HepG2 (cell line): ENCODE results near the gene CPLX1. TPM values are rescaled to one million over a fixed set of nuclear protein-coding genes. Genes with fewer than 3 reads are reported as not detected.

Experiments used
- ATAC-seq: fragments of 200-7000 bp; cut with Tn5 transposase; 3 replicates; pipeline ENCODE4 v1.9.1; 2020; ENCODE audit warnings: mild to moderate bottlenecking, moderate library complexity
- BruUV-seq: library from RNA; stranded (reverse); fragments of 400-500 nt; replicated peaks from 2 replicates; lab custom pipeline; 2021; lab: Mats Ljungman, UMichigan
- CTCF ChIA-PET: fragments of 300-600 bp; formaldehyde crosslinking; extraction: SDS; loops from one replicate; lab custom pipeline; 2021; ENCODE audit warnings: low total read pairs, inconsistent platforms, low intra/inter-chr PET ratio; lab: Yijun Ruan, JAX
- POLR2A ChIA-PET: fragments of 350-600 bp; sonication (Branson Sonifier 250); formaldehyde crosslinking; loops from one replicate; lab custom pipeline; 2020; ENCODE audit warnings: antibody characterized with exemption, inconsistent platforms; lab: Yijun Ruan, JAX
- DNase-seq: peaks from one replicate; pipeline ENCODE4 v3.0.0-alpha.2; 2015; ENCODE audit warnings: low spot score
- FAIRE-seq: peaks from 3 replicates; lab custom pipeline; 2011; peaks lifted over from hg19 to GRCh38; lab: Jason Lieb, UNC
- H2AFZ ChIP-seq: one replicate; pipeline ENCODE4 v1.6.1; 2011; ENCODE audit warnings: low read length, inconsistent platforms
- H3K27ac ChIP-seq: fragments of 300-600 bp; 3 replicates; pipeline ENCODE4 v1.8.0; 2011; ENCODE audit warnings: mixed run types, mild to moderate bottlenecking, mixed read lengths, low read length, inconsistent platforms; ENCODE audit not compliant: insufficient read depth; ENCODE audit errors: extremely low read length
- H3K27me3 ChIP-seq, 2 experiments: fragments of 200-600 bp in 1 of 2; 2 replicates in 1 of 2; 3 replicates in 1 of 2; pipeline versions ENCODE4 v1.6.0 to v1.8.0; 2011; ENCODE audit warnings: low read length in 2 of 2, mild to moderate bottlenecking in 2 of 2, moderate library complexity in 2 of 2, inconsistent platforms in 1 of 2; ENCODE audit not compliant: insufficient read depth in 2 of 2, control insufficient read depth in 1 of 2
- H3K36me3 ChIP-seq, 2 experiments: fragments of 200-600 bp in 1 of 2; replicated peaks in 1 of 2; 2 replicates in 1 of 2; 3 replicates in 1 of 2; pipeline versions ENCODE4 v1.5.1 to v1.8.0; 2011; ENCODE audit warnings: low read length in 2 of 2, inconsistent platforms in 1 of 2; ENCODE audit not compliant: insufficient read depth in 2 of 2, control insufficient read depth in 1 of 2
- H3K4me1 ChIP-seq: 2 replicates; pipeline ENCODE4 v1.5.1; 2012; ENCODE audit warnings: low read length, inconsistent platforms; ENCODE audit not compliant: insufficient read depth
- H3K4me2 ChIP-seq: 2 replicates; pipeline ENCODE4 v1.6.0; 2011; ENCODE audit warnings: low read depth, low read length, inconsistent platforms
- H3K4me3 ChIP-seq, 3 experiments: fragments of 200-600 bp in 1 of 3; sonication (generic), shearing (Covaris generic) in 1 of 3; replicated peaks in 1 of 3; 2 replicates each; pipeline ENCODE4 v1.5.1; 2011 to 2016; ENCODE audit warnings: low read length in 3 of 3, inconsistent platforms in 2 of 3, low read depth in 2 of 3, mild to moderate bottlenecking in 2 of 3, control low read depth in 1 of 3, mixed read lengths in 1 of 3; ENCODE audit not compliant: insufficient read depth in 1 of 3
- H3K79me2 ChIP-seq: one replicate; pipeline ENCODE4 v1.6.1; 2011; ENCODE audit warnings: low read length, inconsistent platforms; ENCODE audit not compliant: insufficient read depth
- H3K9ac ChIP-seq: 2 replicates; pipeline ENCODE4 v1.6.0; 2011; ENCODE audit warnings: mild to moderate bottlenecking, low read depth, low read length, inconsistent platforms; ENCODE audit not compliant: insufficient read depth
- H3K9me3 ChIP-seq: 2 replicates; pipeline ENCODE4 v1.5.1; 2012; ENCODE audit warnings: mild to moderate bottlenecking, low read length
- H4K20me1 ChIP-seq: 2 replicates; pipeline ENCODE4 v1.6.0; 2011; ENCODE audit warnings: inconsistent platforms, mild to moderate bottlenecking, low read length, moderate library complexity; ENCODE audit not compliant: insufficient read depth
- ARHGAP35 ChIP-seq: sonication (generic); formaldehyde crosslinking; IDR thresholded peaks from 2 replicates; pipeline ENCODE4 v1.9.0; 2022; ENCODE audit warnings: mild to moderate bottlenecking, inconsistent platforms, moderate library complexity, missing genetic modification reagents, borderline replicate concordance
- ETV6 ChIP-seq: sonication (generic); formaldehyde crosslinking; conservative IDR thresholded peaks from 2 replicates; pipeline ENCODE4 v1.4.0; 2020; ENCODE audit warnings: missing genetic modification reagents
- NCOA2 ChIP-seq: sonication (generic); formaldehyde crosslinking; IDR thresholded peaks from 2 replicates; pipeline ENCODE4 v1.8.0; 2022; ENCODE audit warnings: inconsistent platforms
- SAFB2 ChIP-seq: sonication (generic); formaldehyde crosslinking; IDR thresholded peaks from 2 replicates; pipeline ENCODE4 v1.5.1; 2020; ENCODE audit warnings: missing genetic modification reagents, low read depth, mild to moderate bottlenecking, borderline replicate concordance
- YY1 ChIP-seq: IDR thresholded peaks from 2 replicates; pipeline ENCODE4 v1.6.1; 2011; ENCODE audit warnings: low read length, low read depth, moderate library complexity, mild to moderate bottlenecking; ENCODE audit not compliant: insufficient read depth, insufficient replicate concordance
- ZNF562 ChIP-seq: sonication (generic); formaldehyde crosslinking; IDR thresholded peaks from 2 replicates; pipeline ENCODE4 v1.8.0; 2022; ENCODE audit warnings: missing genetic modification reagents, borderline replicate concordance
- WGBS: methylation state at CpG from one replicate; pipeline ENCODE4 v1.1.6; 2017; ENCODE audit warnings: low lambda C conversion rate; 5-methylcytosine and 5-hydroxymethylcytosine counted together
- in situ Hi-C: cut with HindIII; loops from 2 replicates; pipeline ENCODE4 v1.10.0; 2017; ENCODE audit warnings: low pct_unique_long_range_greater_than_20kb; ENCODE audit not compliant: extremely low pct_ligation_motif_present
- intact Hi-C: fragments of 100-400 bp; cut with micrococcal nuclease; formaldehyde crosslinking; loops from one replicate; pipeline ENCODE4 v1.10.0; 2022; ENCODE audit not compliant: unreplicated experiment
- polyA plus RNA-seq, 8 experiments: library from polyadenylated mRNA; depleted of rRNA in 3 of 8; stranded (reverse) in 7 of 8; unstranded in 1 of 8; fragments of >200 nt; fragmentation: Illumina TruSeq in 4 of 8; extraction: Trizol in 4 of 8; gene quantifications; 2 replicates each; pipeline versions ENCODE4 v1.2.1 to v1.2.3, GENCODE V29; 2011 to 2016; ENCODE audit warnings: low read depth in 4 of 8, missing spikeins in 1 of 8, mixed read lengths in 1 of 8; ENCODE audit not compliant: insufficient read depth in 1 of 8
- total RNA-seq, 5 experiments: library from RNA; depleted of rRNA; stranded (reverse); fragments of >200 nt; fragmentation: Illumina TruSeq; extraction: Trizol; gene quantifications; 2 replicates each; pipeline ENCODE4 v1.2.3, GENCODE V29; 2016; ENCODE audit warnings: low read depth in 1 of 5
- TF ChIP-seq, protein P1 (sequence below): sonication (generic); formaldehyde crosslinking; IDR thresholded peaks from 2 replicates; pipeline ENCODE4 v1.4.0; 2020; ENCODE audit warnings: missing genetic modification reagents

CPLX1 gene
- total and polyA plus RNA-seq, 2 of the 13 experiments (the other 11 are each of a cell fraction or from before 2014, with no cell fraction given) = 0.18 TPM

GRCh38 chr4:804804-805203 is 21.1 kb downstream of the CPLX1 start:
- Histone ChIP-seq H3K27me3 (peaks cover 0 to 3% of the 10 kb centered on the region in 2 experiments; a peak in 1 of 5 replicates), H3K27ac (no peak overlapping the region), H2AFZ (no peak overlapping the region), H3K9me3 (no peaks in the 10 kb centered on the region), H3K4me3 (no peak overlapping the region), H3K4me1 (peaks cover 8% of the 10 kb centered on the region; the same call in 1 of the 2 replicates), H3K79me2 (no peaks in the 10 kb centered on the region), H3K9ac (no peak overlapping the region), H4K20me1 (no peaks in the 10 kb centered on the region), H3K4me2 (no peak overlapping the region), H3K36me3 (no peaks in the 10 kb centered on the region)
- CTCF ChIA-PET = no interaction called here
- intact Hi-C loops = no loop called here
- ATAC-seq (no peak), FAIRE-seq (no peak), DNase-seq (no peak)
- POLR2A ChIA-PET = no interaction called here
- no TSS peak for BruUV-seq
- in situ Hi-C loops = no loop called here
- 78% methylated on average over 18 of the region's 44 CpGs for WGBS
- no peak for TF ChIP-seq NCOA2 (CRISPR knock-in tag)
- TF ChIP-seq ETV6 (CRISPR knock-in tag) = no peak
- no peak for TF ChIP-seq ZNF562 (CRISPR knock-in tag)
- peak; percentile 53 for TF ChIP-seq YY1
- TF ChIP-seq ARHGAP35 (CRISPR knock-in tag) = no peak
- TF ChIP-seq SAFB2 (CRISPR knock-in tag) = no peak
- TF ChIP-seq, protein P1, sequence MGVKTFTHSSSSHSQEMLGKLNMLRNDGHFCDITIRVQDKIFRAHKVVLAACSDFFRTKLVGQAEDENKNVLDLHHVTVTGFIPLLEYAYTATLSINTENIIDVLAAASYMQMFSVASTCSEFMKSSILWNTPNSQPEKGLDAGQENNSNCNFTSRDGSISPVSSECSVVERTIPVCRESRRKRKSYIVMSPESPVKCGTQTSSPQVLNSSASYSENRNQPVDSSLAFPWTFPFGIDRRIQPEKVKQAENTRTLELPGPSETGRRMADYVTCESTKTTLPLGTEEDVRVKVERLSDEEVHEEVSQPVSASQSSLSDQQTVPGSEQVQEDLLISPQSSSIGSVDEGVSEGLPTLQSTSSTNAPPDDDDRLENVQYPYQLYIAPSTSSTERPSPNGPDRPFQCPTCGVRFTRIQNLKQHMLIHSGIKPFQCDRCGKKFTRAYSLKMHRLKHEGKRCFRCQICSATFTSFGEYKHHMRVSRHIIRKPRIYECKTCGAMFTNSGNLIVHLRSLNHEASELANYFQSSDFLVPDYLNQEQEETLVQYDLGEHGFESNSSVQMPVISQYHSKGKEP (CRISPR knock-in tag) = no peak
